SH-SY5Y (cell line): ENCODE measurements around the gene DRP2.

Source experiments
- GATA2 ChIP-seq: IDR thresholded peaks from 2 replicates; pipeline ENCODE4 v1.6.1; 2011; ENCODE audit warnings: mild to moderate bottlenecking, low read depth, low read length
- GATA3 ChIP-seq: IDR thresholded peaks from 2 replicates; pipeline ENCODE4 v1.6.1; 2011; ENCODE audit warnings: low read depth, mild to moderate bottlenecking, low read length, moderate library complexity

- TF ChIP-seq GATA2: no peak
- no peak for TF ChIP-seq GATA3
Measured at GRCh38 chrX:101303790-101304189, 84.2 kb downstream of the DRP2 start.
